GM19468 (cell line): ENCODE measurements around the gene ADAP1.

Source experiments
- ATAC-seq: cut with Tn5 transposase; IDR thresholded peaks from one replicate; pipeline ENCODE4 v1.9.1; 2021; ENCODE audit warnings: mild to moderate bottlenecking, moderate library complexity, moderate number of reproducible peaks; ENCODE audit not compliant: unreplicated experiment; ENCODE audit errors: extremely low read depth

ADAP1 gene

DNA sequence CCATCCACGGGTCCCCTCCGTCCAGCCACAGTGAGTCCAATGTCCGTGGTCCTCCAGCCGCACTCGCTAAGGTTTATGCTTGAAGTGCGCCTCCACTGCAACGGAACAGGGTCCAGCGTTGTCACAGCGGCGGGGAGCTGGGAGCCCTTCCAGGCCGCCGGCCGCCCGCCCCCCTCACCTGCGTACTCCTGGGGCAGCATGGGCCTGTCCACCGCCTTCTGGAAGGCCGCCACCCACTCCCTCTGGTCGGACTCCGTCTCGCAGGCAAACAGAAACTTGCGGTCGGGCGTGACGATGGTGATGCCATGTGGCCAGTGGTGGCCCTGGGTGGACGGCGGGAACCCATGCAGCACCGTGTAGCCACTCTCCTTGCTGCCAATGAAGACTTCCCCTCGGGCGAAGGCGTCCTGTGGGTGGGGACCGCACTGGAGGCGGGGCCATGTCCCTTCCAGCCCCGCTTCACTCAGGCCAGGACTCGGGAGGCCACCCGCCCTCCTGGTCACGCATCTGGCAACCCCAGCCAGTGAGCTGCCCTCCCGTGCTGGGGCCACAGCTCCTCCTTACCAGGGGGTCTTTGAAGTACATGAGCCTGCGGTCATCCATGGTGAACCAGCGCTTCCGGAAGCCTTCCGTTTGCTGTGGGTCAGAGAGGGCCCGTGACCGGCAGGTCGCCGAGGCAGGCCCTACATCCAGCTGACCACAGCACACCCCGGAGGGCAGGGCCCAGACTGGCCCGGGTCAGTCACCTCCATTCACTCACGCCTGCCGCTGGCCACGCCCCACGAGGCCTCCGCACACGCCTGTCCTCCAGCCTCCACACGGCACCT, 55.4 kb downstream of the ADAP1 start:
- no peak for ATAC-seq

DNA sequence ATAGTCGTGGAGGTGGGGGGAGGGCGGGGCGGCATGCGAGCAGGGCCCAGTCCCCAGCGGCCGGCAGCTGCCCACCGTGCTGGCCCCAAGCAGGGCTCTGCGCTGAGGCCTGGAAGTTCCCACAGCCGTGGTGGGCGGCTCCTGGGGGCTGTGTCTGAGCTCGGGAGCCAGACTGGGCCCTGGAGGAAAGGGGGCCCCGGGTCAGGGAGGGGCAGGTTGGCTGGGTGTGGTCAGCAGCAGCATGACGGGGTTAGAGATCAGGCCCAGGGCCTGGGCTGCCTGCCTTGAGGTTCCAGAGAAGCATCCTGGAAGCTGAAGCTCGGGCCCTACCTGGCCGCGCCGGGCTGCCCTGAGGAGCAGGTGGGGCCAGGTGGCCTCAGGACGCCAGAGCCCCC, 56.0 kb downstream of the ADAP1 start:
- no peak for ATAC-seq

- ATAC-seq = no peak
These were observed 56.6 kb downstream of the ADAP1 start for GRCh38 chr7:897771-898376.

DNA sequence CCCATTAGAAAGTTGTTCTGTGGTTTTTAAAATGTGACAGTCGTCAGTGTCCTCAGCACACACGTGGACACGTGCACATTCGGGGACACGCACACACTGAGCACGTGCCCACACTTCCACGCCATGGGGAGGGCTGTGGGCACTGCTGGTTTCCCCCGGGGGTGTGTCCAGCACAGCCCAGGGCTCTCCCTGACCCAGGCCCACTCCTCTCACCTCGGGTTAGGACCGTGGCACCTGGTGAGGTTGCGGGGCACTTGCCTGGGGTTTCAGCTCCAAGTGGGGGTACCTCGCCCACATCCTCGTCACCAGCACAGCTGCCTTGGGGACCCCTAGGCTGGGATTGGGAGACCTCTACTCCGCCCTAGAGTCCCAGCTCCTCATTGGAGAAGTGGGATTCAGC, 57.4 kb downstream of the ADAP1 start:
- ATAC-seq = no peak

DNA sequence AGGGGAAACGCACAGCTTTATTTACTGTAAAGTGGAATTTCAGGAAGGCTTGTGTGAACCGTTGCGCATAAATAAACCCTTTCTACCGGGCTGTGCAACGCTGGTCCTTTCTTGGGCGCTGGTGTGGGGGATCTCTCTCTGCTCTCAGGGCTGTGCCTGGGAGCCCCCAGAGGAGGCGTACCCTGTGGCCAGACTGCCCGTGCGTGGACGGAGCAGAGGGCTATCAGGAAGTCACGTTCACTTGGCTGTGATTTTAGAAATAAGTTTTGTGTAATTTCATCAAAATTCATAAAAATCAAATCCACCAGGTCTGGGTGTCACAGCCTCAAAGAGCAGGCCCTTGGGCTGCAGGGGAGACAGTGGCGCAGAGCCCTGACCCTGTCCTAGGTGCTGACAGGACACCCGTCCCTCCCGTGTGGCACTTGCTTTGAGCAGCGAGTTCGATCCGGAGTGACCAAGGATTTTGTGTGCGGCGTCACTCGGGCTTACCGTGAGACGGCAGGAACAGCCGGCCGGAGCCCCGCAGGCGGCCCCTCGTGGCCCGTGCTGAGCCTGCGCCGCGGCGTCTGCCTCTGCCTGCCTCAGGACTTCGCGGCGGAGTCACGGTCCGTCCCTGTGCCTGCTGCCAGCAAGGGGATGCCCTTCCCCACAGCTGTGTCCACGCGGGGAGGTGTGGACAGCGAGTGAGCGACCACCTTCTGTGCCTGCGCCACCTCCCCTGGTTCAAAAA, 58.0 kb downstream of the ADAP1 start:
- ATAC-seq = no peak

DNA sequence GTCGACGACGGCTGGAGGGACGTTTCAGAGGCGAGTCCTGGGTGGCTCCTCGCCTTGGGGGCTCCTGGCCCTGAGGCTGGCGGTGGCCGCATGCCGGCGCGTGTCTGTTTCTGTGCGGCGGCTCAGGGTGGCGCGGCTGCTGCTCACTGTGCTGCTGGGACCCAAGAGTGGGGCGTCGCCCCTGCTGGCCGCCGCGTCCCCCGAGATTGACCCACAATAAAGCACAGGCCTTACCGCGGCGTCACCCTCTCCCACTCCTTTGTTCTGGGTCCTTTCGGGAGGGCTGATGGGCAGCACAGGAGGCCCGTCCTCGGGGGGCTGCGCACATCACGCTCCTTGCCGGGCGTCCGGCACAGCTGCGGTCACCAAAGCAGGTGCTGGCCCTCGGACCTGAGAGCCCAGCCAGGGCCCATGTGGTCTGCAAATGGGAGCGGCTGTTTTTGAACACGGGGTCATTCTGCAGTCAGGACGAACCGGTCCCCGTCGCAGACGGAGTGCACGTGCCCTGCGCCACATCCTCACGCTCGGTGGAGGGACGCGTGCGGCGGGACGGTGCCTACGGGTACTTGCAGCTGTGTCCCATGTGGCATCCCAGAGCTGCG, 58.9 kb downstream of the ADAP1 start:
- ATAC-seq = no peak

DNA sequence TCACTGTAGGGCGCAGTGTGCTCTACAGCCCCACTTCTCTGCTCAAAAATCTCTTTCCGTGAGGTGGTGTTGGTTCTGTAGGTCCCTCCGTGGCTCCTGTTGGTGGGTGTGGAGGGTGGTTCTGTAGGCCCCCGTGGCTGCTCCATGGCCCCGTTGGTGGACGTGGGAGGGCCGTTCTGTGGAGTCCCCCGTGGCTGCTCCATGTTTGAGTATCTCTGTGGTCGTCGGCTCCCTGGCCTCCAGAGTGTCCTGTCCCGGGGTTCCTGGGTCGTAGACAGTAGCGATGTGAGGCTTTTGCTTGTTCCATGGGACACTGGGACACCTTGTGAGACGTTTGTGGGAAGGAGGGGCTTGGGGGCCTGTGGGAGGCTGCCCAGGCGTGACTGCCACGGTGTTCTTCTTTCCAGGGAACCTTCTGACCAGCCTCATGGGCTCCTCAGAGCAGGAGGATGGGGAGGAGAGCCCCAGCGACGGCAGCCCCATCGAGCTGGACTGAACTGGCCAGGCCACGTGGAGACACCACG, 59.5 kb downstream of the ADAP1 start:
- ATAC-seq = no peak

DNA sequence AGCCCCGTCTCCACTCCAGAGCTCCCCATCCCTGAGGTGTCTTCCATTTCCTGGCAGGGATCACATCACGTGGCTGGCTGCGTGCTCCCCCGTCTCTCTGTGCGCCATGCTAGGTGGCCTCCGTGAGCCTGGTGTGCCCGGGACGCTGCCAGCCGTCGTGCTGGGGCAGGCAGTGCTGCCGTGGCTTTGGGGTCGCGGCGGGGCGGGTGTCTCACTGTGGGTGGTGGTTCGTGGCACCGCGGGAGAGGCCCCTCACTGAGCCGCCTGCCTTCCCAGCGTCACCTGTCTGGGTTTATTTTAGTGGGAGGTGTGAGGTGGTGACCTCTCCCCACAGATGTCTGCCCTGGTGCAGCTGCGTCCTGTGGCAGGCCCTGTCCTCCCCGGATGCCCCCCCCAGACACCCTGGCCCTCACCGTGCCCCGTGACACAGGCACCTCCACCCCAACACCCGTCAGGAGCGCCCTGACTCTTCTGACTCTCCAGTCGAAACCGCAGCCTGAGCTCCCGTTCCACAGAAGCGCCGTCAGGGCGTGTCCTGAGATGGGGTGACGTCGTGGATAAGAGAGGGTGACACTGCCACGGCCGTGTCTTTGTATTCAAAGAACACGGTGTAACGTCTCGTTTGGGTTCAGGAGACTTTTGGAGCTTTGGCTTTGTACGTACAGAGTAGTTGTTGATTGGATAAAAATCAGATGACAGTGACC, 60.2 kb downstream of the ADAP1 start:
- ATAC-seq = no peak

DNA sequence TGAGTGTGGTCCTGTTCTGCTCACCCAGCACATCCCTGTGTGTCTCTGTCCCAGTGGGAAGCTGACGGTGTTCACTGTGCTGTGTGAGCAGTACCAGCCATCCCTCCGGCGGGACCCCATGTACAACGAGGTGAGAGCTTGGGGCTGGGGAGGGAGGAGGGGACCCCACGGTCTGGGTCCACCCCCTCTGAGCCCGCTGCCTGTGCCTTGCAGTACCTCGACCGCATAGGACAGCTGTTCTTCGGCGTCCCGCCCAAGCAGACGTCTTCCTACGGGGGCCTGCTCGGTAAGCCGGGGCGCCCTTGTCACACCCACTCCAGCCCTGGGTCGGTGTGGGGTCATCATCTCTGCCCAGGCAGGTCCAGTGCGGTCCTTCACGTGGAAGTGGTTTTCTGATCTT, 60.8 kb downstream of the ADAP1 start:
- ATAC-seq = no peak

GRCh38 chr7:892648-893593, 61.6 kb downstream of the ADAP1 start:
- no peak for ATAC-seq

- ATAC-seq = no peak
These were observed 62.7 kb downstream of the ADAP1 start for GRCh38 chr7:891805-892204.

DNA sequence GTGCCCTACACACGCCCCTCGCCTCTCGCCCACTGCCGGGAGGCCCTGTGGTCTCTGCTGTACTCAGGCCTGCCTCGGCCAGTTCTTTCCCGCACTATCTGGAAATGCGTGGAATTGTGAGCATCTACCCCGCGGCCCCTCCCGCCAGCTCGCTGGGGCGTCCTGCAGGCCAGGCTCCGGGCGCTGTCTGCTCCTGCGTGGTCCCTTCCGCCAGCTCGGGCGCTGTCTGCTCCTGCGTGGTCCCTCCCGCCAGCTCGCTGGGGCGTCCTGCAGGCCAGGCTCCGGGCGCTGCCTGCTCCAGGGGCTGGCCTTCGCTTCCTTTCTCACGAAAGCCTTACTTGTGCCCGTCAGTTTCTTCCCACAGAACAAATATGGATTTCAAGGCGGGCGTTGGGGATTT, 63.2 kb downstream of the ADAP1 start:
- ATAC-seq = no peak

- no peak for ATAC-seq
These were observed 63.6 kb downstream of the ADAP1 start for GRCh38 chr7:890868-891267.

GRCh38 chr7:889391-889790, 65.1 kb downstream of the ADAP1 start:
- ATAC-seq = no peak

DNA sequence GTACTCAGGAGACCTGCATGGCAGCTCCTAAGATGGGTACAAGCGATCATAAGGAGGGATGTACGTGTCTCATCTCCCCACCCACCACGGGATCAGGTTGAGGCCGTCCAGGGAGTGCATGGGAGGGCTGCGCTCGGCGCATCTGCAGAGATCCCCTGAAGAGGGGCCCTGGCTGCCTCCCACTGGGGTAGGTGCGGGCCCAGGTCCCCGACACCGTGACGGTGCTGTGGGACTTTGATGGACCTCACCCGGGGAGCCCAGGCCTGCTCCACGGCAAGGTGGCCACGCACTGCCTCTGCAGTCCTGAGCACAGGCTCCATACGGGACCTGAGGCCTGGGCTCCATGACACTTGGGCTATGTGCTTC, 65.5 kb downstream of the ADAP1 start:
- ATAC-seq = no peak

- no peak for ATAC-seq
These were observed 66.1 kb downstream of the ADAP1 start for GRCh38 chr7:888081-889024.

- no peak for ATAC-seq
These were observed 67.0 kb downstream of the ADAP1 start for GRCh38 chr7:887488-887820.
